NT2/D1 (cell line): ENCODE results near the gene PTPRN2.

ENCODE experiments used
- SUZ12 ChIP-seq: IDR thresholded peaks from 2 replicates; pipeline ENCODE4 v1.6.1; 2011; ENCODE audit not compliant: insufficient read length, insufficient read depth; ENCODE audit errors: extremely low read depth
- YY1 ChIP-seq: IDR thresholded peaks from 2 replicates; pipeline ENCODE4 v1.6.1; 2011; ENCODE audit not compliant: insufficient read length, insufficient read depth

DNA sequence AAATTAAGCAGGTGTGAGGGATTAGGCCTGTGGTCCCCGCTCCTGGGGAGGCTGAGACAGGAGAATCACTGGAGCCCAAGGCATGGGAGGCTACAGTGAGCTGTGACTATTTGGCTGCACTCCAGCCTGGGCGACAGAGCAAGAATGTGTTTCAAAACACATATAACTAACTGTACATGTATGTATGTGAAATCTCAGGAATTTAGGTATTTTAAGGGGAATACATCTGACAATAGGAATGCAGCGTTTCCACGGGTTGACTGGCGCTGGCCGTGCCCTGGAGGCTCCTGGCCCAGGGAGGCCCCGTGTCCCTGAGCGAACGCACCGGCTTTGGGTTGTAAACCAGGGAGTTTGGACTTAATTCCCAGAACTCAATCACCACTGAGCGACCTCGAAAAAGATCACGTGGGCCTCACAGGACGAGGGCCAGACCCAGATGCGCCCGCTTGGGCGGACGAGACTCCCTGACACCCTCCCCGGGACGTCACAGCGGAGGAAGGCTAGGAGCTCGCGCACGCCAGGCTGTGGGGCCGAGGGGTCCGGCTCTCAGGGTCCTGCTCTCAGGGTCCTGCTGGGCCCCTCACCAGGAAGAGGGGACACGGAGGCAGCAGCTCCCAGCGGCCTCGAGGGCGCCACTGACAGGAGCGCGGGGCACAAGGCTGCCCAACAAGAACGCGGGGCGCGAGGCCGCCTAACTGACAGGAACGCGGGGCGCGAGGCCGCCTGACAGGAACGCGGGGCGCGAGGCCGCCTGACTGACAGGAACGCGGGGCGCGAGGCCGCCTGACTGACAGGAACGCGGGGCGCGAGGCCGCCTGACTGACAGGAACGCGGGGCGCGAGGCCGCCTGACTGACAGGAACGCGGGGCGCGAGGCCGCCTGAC is 18.4 kb downstream of the PTPRN2 start:
- TF ChIP-seq SUZ12 (no peak), YY1 (no peak)
